ENCODE data around the gene WNT9A.

GRCh38 chr1:227937838-227938145, 9.9 kb downstream of the WNT9A start:
- TF ChIP-seq, protein P1, sequence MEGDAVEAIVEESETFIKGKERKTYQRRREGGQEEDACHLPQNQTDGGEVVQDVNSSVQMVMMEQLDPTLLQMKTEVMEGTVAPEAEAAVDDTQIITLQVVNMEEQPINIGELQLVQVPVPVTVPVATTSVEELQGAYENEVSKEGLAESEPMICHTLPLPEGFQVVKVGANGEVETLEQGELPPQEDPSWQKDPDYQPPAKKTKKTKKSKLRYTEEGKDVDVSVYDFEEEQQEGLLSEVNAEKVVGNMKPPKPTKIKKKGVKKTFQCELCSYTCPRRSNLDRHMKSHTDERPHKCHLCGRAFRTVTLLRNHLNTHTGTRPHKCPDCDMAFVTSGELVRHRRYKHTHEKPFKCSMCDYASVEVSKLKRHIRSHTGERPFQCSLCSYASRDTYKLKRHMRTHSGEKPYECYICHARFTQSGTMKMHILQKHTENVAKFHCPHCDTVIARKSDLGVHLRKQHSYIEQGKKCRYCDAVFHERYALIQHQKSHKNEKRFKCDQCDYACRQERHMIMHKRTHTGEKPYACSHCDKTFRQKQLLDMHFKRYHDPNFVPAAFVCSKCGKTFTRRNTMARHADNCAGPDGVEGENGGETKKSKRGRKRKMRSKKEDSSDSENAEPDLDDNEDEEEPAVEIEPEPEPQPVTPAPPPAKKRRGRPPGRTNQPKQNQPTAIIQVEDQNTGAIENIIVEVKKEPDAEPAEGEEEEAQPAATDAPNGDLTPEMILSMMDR (IDR thresholded peaks at IDR 0.05) = no peak
- TF ChIP-seq POLR2AphosphoS5 (IDR thresholded peaks at IDR 0.05) = no peak
- TF ChIP-seq EP300 (IDR thresholded peaks at IDR 0.05) = no peak
- TF ChIP-seq POLR2A (IDR thresholded peaks at IDR 0.05) = no peak

All from upper lobe of left lung (tissue), 4 donors.